Breast epithelium (tissue), 3 donors: ENCODE measurements around the gene OSBPL2.

Experiments used
- POLR2A ChIP-seq: fragments of 450-650 bp; IDR thresholded peaks from one replicate; pipeline ENCODE4 v1.6.1; 2016; ENCODE audit warnings: antibody characterized with exemption, mild to moderate bottlenecking, moderate library complexity
- POLR2AphosphoS5 ChIP-seq, 3 donors: sonication (generic); formaldehyde crosslinking; IDR thresholded peaks; one replicate each; pipeline ENCODE4 v1.6.1; 2017; ENCODE audit warnings: antibody characterized with exemption in 3 of 3
- TF ChIP-seq, protein P1 (sequence below), 3 donors: fragments of 450-650 bp; IDR thresholded peaks; one replicate each; pipeline ENCODE4 v1.5.1; 2016 to 2017; ENCODE audit warnings: antibody characterized with exemption in 3 of 3, mild to moderate bottlenecking in 3 of 3, moderate library complexity in 3 of 3

DNA sequence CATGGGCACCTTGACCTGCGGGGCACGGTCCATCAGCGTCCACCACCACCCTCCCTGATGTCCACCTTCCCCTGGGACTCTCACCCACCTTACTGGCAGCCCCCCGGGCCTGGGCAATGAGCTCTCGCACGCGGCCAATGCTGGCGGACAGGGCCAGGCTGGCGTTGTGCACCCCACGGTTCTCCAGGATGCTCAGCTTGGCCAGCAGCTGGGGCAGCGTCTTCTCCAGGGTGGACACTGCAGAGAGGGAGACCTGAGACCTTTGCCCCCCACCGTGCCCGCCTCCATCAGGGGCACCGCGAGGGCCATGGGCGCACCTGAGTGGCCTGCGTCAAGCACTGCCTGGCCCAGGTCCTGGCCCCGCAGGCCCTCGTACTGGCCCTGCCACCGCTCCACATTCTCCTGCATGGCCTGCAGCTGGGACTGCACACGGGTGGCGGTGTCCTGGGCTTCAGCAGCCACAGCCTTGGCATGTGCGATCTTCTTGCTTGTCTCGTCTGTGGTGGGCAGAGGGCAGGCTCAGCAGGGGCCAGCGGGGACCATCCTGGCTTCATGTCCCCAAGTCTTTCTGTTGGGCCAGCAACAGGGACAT, 76.5 kb downstream of the OSBPL2 start:
- TF ChIP-seq POLR2AphosphoS5 (IDR thresholded peaks at IDR 0.05), result no peak
- TF ChIP-seq, protein P1, sequence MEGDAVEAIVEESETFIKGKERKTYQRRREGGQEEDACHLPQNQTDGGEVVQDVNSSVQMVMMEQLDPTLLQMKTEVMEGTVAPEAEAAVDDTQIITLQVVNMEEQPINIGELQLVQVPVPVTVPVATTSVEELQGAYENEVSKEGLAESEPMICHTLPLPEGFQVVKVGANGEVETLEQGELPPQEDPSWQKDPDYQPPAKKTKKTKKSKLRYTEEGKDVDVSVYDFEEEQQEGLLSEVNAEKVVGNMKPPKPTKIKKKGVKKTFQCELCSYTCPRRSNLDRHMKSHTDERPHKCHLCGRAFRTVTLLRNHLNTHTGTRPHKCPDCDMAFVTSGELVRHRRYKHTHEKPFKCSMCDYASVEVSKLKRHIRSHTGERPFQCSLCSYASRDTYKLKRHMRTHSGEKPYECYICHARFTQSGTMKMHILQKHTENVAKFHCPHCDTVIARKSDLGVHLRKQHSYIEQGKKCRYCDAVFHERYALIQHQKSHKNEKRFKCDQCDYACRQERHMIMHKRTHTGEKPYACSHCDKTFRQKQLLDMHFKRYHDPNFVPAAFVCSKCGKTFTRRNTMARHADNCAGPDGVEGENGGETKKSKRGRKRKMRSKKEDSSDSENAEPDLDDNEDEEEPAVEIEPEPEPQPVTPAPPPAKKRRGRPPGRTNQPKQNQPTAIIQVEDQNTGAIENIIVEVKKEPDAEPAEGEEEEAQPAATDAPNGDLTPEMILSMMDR (IDR thresholded peaks at IDR 0.05), result no peak
- no peak for TF ChIP-seq POLR2A
